Measurements from ENCODE around the gene MOB3A.

DNA sequence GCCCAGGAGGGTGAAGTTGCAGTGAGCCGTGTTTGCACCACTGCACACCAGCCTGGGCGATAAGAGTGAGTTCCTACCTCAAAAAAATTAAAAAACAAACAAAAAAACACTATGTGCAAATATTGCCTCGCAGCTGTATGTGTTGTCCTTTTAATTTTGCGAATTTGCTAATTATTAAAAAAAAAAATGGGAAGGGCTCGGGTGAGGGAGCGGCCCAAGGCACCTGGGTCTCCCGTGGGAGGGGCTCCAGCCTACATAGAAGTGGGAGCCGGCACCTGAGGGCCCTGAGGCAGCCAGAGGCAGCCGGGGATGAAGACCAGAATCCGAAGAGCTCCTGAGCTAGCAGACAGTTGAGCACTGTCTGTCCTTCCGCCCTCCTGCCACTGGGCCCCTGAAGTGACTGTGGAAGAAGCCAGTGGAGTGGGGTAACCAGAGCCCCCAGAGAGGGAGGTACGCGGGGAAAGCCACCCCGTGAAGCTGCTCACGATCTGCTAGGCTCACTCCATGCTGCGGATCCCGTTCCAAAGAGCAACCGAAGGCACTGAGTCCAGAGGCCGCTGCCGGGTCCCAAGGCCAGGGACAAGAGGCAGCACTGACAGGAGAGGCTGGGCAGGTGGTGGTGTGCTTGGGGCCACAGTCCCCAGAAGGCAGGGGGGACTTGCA is 7.0 kb upstream of the MOB3A start:
- TF ChIP-seq, protein P1, sequence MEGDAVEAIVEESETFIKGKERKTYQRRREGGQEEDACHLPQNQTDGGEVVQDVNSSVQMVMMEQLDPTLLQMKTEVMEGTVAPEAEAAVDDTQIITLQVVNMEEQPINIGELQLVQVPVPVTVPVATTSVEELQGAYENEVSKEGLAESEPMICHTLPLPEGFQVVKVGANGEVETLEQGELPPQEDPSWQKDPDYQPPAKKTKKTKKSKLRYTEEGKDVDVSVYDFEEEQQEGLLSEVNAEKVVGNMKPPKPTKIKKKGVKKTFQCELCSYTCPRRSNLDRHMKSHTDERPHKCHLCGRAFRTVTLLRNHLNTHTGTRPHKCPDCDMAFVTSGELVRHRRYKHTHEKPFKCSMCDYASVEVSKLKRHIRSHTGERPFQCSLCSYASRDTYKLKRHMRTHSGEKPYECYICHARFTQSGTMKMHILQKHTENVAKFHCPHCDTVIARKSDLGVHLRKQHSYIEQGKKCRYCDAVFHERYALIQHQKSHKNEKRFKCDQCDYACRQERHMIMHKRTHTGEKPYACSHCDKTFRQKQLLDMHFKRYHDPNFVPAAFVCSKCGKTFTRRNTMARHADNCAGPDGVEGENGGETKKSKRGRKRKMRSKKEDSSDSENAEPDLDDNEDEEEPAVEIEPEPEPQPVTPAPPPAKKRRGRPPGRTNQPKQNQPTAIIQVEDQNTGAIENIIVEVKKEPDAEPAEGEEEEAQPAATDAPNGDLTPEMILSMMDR (IDR thresholded peaks at IDR 0.05), result no peak
- TF ChIP-seq POLR2A (IDR thresholded peaks at IDR 0.05), result no peak
